Osteocyte (in vitro differentiated cells): ENCODE results near the gene TMOD4. TPM values are rescaled to one million over a fixed set of nuclear protein-coding genes. Genes with fewer than 3 reads are reported as not detected.

Experiments
- DNase-seq: peaks from one replicate; pipeline ENCODE4 v3.0.0; 2021; ENCODE audit warnings: mixed read lengths; ENCODE audit not compliant: unreplicated experiment; ENCODE audit errors: extremely low spot score
- H3K27ac Mint-ChIP-seq: one replicate; pipeline ENCODE4 v1.8.0; 2021; ENCODE audit warnings: mild to moderate bottlenecking, mixed read lengths; ENCODE audit not compliant: unreplicated experiment
- H3K27me3 Mint-ChIP-seq: one replicate; pipeline ENCODE4 v1.8.0; 2021; ENCODE audit warnings: mixed read lengths; ENCODE audit not compliant: unreplicated experiment
- H3K36me3 Mint-ChIP-seq: one replicate; pipeline ENCODE4 v1.8.0; 2021; ENCODE audit warnings: mixed read lengths; ENCODE audit not compliant: unreplicated experiment
- H3K4me1 Mint-ChIP-seq: one replicate; pipeline ENCODE4 v1.8.0; 2021; ENCODE audit warnings: mixed read lengths; ENCODE audit not compliant: unreplicated experiment
- H3K4me3 Mint-ChIP-seq: one replicate; pipeline ENCODE4 v1.8.0; 2021; ENCODE audit warnings: mild to moderate bottlenecking, moderate library complexity, mixed read lengths; ENCODE audit not compliant: unreplicated experiment
- H3K9me3 Mint-ChIP-seq: one replicate; pipeline ENCODE4 v1.8.0; 2021; ENCODE audit warnings: mixed read lengths; ENCODE audit not compliant: unreplicated experiment
- total RNA-seq: library from RNA; stranded (reverse); gene quantifications from 2 replicates; pipeline ENCODE4 v1.2.1, GENCODE V29; 2021
- TF ChIP-seq, protein P1 (sequence below): fragments of 200-600 bp; sonication (generic); IDR thresholded peaks from 2 replicates; pipeline ENCODE4 v1.5.0; 2021; ENCODE audit warnings: antibody characterized with exemption, mild to moderate bottlenecking, moderate library complexity

The TMOD4 gene
- total RNA-seq, 1 donor from 2014 or later = not detected

DNA sequence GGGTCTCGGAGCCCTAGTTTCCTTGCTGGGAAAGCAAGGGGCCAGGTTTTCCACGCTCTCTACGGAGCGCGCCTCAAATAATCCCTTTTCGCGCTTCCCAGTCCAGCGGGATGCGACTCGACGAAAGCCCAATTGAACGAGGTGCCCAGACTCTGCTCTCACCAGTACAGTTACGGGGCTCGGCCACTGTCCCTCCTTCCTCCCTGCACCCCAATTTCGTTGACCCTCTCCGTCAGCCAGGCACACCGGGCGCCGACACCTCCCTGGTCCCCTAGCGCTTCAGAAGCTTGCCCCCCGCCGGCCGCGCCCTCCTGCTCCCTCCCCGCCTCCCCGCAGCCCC lies 29.7 kb downstream of the TMOD4 start:
- Mint-ChIP-seq H3K36me3 (peaks cover 3% of the 10 kb centered on the region), H3K27ac (no peak overlapping the region), H3K27me3 (no peaks in the 10 kb centered on the region), H3K4me3 (peak overlapping the region; percentile 89), H3K9me3 (no peaks in the 10 kb centered on the region), H3K4me1 (peaks cover 35% of the 10 kb centered on the region)
- TF ChIP-seq, protein P1, sequence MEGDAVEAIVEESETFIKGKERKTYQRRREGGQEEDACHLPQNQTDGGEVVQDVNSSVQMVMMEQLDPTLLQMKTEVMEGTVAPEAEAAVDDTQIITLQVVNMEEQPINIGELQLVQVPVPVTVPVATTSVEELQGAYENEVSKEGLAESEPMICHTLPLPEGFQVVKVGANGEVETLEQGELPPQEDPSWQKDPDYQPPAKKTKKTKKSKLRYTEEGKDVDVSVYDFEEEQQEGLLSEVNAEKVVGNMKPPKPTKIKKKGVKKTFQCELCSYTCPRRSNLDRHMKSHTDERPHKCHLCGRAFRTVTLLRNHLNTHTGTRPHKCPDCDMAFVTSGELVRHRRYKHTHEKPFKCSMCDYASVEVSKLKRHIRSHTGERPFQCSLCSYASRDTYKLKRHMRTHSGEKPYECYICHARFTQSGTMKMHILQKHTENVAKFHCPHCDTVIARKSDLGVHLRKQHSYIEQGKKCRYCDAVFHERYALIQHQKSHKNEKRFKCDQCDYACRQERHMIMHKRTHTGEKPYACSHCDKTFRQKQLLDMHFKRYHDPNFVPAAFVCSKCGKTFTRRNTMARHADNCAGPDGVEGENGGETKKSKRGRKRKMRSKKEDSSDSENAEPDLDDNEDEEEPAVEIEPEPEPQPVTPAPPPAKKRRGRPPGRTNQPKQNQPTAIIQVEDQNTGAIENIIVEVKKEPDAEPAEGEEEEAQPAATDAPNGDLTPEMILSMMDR = no peak
- DNase-seq = no peak

DNA sequence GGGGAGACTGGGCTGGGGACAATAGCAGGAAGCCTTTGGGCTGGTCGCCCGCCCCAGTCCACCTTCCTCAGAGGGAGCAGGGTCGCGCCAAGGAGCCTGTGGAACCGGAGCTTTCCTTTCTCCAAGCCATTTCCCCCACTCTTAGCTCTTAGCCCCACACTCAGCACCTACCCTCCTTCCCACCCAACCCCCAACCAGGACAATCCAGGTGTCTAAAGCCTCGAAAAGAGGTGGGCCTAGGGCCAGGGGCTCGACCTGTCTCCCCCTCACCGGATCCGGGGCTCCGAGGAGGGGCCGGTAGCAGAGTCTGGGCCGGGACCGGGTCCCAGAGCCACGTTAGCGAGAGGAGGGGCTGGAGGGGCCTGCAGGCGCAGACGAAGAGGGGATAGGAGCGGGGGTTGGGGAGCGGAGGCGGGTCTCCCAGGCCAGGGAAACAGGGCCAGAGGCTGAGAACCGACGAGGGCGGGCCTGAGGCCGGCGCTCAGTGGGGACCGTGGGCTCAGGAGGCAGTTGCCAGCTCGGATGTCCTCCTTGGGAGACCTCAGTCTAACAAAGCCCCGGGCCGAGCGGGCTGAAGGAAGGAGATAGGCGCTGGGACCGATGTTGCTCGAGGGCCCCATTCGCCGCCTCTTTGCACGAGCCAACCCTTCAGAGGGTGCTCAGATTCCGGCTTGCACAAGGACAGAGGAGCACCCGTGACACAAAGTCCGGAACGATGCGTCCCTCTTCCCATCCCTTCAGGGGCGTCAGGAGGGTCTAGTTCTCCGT lies 30.3 kb downstream of the TMOD4 start:
- H3K27me3 Mint-ChIP-seq = no peaks in the 10 kb centered on the region

DNA sequence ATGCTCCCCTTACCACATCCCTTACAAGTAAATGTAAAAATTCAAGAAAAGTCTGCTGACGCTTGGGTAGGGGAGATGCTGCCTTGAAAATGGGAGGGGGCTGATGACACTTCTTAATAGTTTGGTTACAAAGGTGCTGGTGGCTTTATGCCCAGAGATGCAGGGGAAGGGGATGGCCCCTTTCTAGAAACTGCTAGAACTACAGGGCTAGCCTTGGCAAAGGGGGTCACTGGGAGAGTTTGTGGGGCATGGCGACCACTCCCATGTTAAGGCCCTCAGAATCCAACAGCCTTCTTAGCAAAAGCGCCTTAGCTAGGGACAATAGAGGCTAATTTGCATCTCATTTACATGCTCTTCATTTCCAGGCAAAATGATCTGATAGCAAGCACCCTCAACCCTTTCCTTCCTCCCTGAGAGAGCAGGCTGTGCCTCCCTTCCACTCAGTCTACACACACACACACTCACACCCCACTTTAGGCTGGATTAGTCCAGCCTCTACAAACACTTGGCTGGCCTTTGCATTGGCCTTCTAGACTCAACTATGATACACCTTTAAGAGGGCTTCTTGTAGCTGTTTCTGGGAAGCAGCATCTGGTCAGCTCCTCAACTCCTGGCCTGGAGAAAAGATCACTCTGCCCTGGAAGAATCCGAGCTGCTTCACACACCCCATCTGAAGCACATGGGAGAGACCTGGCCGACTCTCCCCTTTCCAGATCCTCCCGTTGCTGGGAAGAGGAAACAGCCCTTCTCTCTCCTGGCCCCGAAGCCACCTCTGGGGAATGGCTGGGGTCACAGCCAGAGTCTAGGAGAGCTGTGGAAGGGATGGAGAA lies 31.1 kb downstream of the TMOD4 start:
- H3K4me1 Mint-ChIP-seq = peaks cover 35% of the 10 kb centered on the region
- TF ChIP-seq, protein P1 = no peak
- no peak for DNase-seq
- H3K4me3 Mint-ChIP-seq = peak overlapping the region; percentile 89
- H3K36me3 Mint-ChIP-seq = peaks cover 5% of the 10 kb centered on the region
- no peaks in the 10 kb centered on the region for H3K9me3 Mint-ChIP-seq
- H3K27ac Mint-ChIP-seq = no peak overlapping the region
- no peaks in the 10 kb centered on the region for H3K27me3 Mint-ChIP-seq

More for the DNA sequence above, 30.3 kb downstream of the TMOD4 start:
- Mint-ChIP-seq H3K4me1 (peaks cover 35% of the 10 kb centered on the region), H3K9me3 (no peaks in the 10 kb centered on the region), H3K4me3 (peak overlapping the region; percentile 89), H3K27ac (no peak overlapping the region), H3K36me3 (peaks cover 3% of the 10 kb centered on the region)
- peak; percentile 83 for DNase-seq
- TF ChIP-seq, protein P1 = no peak

DNA sequence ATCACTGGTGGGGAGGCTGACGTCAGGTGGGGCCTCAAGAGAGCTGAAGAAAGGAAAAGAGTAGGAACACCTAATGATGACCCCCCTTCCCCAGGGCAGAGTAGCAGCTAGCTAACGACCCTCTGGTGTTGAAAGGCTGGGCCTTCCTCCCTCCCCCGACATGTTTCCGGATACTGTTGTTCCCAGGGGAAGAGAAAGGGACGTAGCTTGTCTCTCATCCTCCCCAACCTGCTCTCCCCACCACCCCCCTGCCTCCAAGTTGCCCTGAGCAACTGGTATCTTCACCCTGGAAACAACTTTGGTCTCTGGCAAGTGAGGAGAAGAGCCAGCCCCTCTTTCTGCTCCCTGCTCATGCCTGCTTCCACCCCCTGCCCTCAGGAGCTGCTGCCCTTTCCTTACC lies 31.8 kb downstream of the TMOD4 start:
- no peak for DNase-seq
- Mint-ChIP-seq H3K9me3 (no peaks in the 10 kb centered on the region), H3K36me3 (peaks cover 6% of the 10 kb centered on the region), H3K4me3 (no peak overlapping the region), H3K4me1 (peaks cover 35% of the 10 kb centered on the region), H3K27ac (no peak overlapping the region), H3K27me3 (no peaks in the 10 kb centered on the region)
- TF ChIP-seq, protein P1 = no peak

DNA sequence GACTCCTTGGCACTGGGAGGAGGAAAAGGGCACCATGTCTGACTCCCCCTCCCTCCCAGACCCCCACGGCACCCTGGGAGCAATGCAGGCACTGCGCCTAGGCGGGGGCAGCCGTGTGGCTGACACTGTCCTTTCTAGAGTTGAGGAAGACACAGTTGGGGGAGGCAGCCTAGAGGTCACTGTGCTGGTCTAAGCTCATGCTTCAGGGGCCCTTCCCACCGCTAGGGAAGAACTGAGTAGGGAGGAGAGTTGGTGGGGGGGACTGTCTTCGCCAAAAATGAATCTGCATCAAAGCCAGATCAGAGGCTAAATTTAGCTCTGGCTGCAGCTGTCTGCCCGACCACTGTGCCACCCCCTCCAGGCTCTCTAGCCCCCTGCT lies 32.7 kb downstream of the TMOD4 start:
- no peak for DNase-seq
- H3K36me3 Mint-ChIP-seq = peaks cover 5% of the 10 kb centered on the region
- H3K9me3 Mint-ChIP-seq = no peaks in the 10 kb centered on the region
- no peak overlapping the region for H3K27ac Mint-ChIP-seq
- H3K4me3 Mint-ChIP-seq = no peak overlapping the region
- peaks cover 35% of the 10 kb centered on the region for H3K4me1 Mint-ChIP-seq
- H3K27me3 Mint-ChIP-seq = no peaks in the 10 kb centered on the region
- TF ChIP-seq, protein P1 = no peak
